Memory B cell (primary cell): Measurements from ENCODE around the gene PTPN14.
"Not testable (repeated sequence)": the region's sequence is repeated elsewhere in the genome, so short reads cannot be mapped to it uniquely, and the experiment has no call there.

ENCODE experiments used
- ATAC-seq: fragments of 150-1000 bp; cut with Tn5 transposase; 2 replicates; pipeline ENCODE4 v1.10.0; 2021; ENCODE audit warnings: low read depth, mild to moderate bottlenecking, moderate library complexity
- DNase-seq, 2 donors: peaks; one replicate each; pipeline ENCODE4 v3.0.0; 2022; ENCODE audit warnings: low spot score in 2 of 2
- H3K27ac Mint-ChIP-seq: one replicate; pipeline ENCODE4 v1.8.0; 2022; ENCODE audit warnings: mild to moderate bottlenecking, moderate library complexity, mixed read lengths
- H3K27me3 Mint-ChIP-seq: one replicate; pipeline ENCODE4 v1.8.0; 2022; ENCODE audit warnings: mixed read lengths
- H3K36me3 Mint-ChIP-seq: one replicate; pipeline ENCODE4 v1.8.0; 2022; ENCODE audit warnings: mild to moderate bottlenecking, mixed read lengths
- H3K4me1 Mint-ChIP-seq: one replicate; pipeline ENCODE4 v1.8.0; 2022; ENCODE audit warnings: mixed read lengths
- H3K4me3 Mint-ChIP-seq: one replicate; pipeline ENCODE4 v1.8.0; 2022; ENCODE audit warnings: mild to moderate bottlenecking, moderate library complexity, mixed read lengths
- H3K9me3 Mint-ChIP-seq: one replicate; pipeline ENCODE4 v1.8.0; 2022; ENCODE audit warnings: mixed read lengths

Gene PTPN14

DNA sequence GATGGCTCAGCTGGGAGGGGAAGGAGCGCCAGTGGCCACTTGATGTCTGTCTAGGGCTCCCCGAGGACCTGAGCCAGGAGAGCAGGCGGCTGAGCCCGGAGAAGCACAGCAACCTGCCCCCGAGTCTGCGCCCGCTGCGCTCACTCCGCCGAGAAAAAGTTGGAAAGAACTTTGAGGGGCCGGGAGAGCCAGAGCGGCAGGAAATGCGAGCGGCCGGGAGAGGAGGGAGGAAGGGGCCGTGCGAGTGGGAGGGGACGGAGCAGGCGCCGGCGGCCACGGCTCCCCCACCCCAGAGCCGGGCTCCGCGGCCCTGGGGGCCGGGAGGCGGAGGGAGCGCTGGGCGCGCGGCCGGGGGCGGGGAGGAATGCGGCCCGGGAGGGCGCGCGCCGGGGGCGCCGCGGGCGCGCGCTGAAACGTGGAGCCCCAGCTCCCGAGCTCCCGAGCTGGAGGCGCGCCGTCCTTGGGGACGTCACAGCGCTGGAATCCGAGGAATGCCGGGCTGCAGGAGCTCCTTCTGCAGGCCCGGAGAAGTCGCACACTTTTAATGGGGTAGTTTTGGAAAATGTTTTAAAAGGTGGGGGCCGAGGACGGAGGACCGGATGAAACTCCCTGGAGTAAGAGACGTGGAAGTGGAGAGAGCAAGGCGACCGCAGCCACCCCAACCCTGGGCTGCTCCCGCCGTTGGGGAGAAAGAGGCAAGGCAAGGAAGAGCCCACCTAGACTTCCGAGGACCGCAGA, at the start of gene PTPN14:
Gene PTPN14, minus strand, starts transcription at position 167 of the 738 bp plus-strand sequence. CDS start 86,799 bp downstream, outside the sequence.
- Mint-ChIP-seq H3K9me3 (no peaks in the 10 kb centered on the region), H3K27me3 (peaks cover 12% of the 10 kb centered on the region), H3K36me3 (no peaks in the 10 kb centered on the region), H3K27ac (no peak within 1 kb of the TSS), H3K4me3 (peak within 1 kb of the TSS; percentile 52), H3K4me1 (no peaks in the 10 kb centered on the region)
- DNase-seq (no peak), ATAC-seq (no peak)

- peaks cover 7% of the 10 kb centered on the region for H3K27me3 Mint-ChIP-seq
- DNase-seq (no peak), ATAC-seq (no peak)
- H3K9me3 Mint-ChIP-seq: no peaks in the 10 kb centered on the region
- no peaks in the 10 kb centered on the region for H3K36me3 Mint-ChIP-seq
- H3K27ac Mint-ChIP-seq: no peak overlapping the region
- H3K4me1 Mint-ChIP-seq: no peaks in the 10 kb centered on the region
- no peak overlapping the region for H3K4me3 Mint-ChIP-seq
These were observed 41.8 kb upstream of the PTPN14 start for GRCh38 chr1:214593158-214593557.

DNA sequence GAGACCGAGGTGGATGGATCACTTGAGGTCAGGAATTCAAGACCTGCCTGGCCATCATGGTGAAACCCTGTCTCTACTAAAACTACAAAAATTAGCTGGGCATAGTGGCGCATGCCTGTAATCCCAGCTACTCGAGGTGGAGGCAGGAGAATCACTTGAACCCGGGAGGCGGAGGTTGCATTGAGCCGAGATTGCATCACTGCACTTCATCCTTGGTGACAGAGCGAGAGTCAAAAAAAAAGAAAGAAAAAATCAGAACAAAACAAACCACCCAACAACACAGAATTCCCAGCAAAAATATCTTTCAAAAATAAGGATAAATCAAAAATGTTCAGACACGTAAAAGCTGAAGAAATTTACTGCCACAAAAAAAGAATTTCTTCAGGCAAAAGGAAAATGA, 40.5 kb upstream of the PTPN14 start:
- H3K36me3 Mint-ChIP-seq, H3K27me3 Mint-ChIP-seq, DNase-seq, H3K27ac Mint-ChIP-seq, H3K4me3 Mint-ChIP-seq, ATAC-seq, H3K9me3 Mint-ChIP-seq, H3K4me1 Mint-ChIP-seq: not testable (repeated sequence)

DNA sequence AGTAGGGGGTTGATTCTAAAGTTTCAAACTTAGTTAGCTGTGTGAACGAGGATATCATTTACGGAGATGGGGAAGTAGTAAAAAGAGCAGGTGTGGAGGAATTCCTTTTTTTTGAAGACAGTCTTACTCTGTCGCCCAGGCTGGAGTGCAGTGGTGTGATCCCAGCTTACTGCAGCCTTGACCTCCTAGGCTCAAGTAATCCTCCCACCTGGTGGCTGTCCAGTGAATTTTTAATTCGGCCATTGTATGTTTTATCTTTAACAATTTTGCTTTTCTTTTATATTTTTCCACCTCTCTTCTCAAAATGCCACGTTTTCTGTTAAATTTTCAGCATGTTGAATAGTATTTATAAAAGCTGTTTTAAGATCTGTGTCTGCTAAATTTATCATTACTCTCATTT, 39.3 kb upstream of the PTPN14 start:
- Mint-ChIP-seq H3K4me1 (no peaks in the 10 kb centered on the region), H3K9me3 (no peaks in the 10 kb centered on the region), H3K4me3 (no peak overlapping the region), H3K27me3 (peaks cover 8% of the 10 kb centered on the region), H3K36me3 (no peaks in the 10 kb centered on the region), H3K27ac (no peak overlapping the region)
- ATAC-seq (no peak), DNase-seq (no peak)

DNA sequence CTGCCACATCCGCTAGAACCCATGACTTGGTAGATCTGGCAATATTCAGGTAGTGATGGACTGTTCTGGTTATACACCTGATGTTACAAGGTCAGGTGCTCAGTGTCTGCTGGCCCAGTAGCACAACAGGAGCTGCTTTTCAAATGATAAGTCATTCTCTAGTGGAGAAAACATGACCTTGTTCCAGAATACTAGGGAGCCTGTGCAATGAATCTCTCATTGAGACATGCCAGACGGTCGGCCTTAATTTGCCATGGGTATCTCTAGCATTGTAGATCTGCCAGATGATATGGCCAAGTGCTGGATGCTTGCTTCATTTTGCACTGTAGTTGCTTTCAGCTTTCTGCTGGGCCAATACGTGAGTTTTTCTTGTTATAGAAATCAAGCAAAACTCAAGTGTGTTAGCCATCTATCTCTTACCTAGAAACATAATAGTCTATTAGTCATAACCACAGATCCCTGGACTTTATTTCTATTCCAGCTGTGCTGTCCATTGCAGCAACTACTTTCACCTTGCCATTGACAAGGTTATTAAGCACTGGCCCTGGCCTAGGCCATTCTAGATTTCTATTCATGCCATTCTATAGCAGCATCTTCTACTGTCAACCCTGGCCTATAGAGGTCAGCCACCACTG, 37.7 kb upstream of the PTPN14 start:
- Mint-ChIP-seq H3K27ac (no peak overlapping the region), H3K9me3 (no peaks in the 10 kb centered on the region), H3K27me3 (peaks cover 9% of the 10 kb centered on the region), H3K4me3 (no peak overlapping the region), H3K4me1 (no peaks in the 10 kb centered on the region), H3K36me3 (no peaks in the 10 kb centered on the region)
- ATAC-seq (no peak), DNase-seq (no peak)

- H3K4me3 Mint-ChIP-seq: no peak overlapping the region
- no peak for ATAC-seq
These were observed 35.8 kb upstream of the PTPN14 start for GRCh38 chr1:214587165-214587564.

DNA sequence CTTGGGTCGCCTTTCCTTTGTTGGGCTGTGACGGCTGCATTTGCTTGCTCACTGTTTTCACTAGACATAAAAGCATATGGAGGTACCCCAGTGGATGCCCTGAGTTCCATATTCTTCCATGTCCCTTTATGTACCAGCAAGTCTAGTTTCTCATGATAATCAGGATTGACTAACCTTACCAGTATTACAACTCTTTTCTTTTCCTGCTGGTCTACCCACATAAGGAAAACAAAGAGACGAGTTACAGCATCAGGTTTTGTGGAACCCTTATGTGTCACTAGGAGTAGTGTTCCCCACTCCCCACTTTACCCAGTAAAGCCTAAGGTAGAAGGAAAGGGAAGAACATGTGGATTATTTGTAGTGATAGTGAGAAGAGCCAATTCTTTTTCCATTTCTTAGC, 35.2 kb upstream of the PTPN14 start:
- Mint-ChIP-seq H3K4me1 (no peaks in the 10 kb centered on the region), H3K4me3 (no peak overlapping the region), H3K9me3 (no peaks in the 10 kb centered on the region), H3K27me3 (peaks cover 12% of the 10 kb centered on the region), H3K36me3 (no peaks in the 10 kb centered on the region), H3K27ac (no peak overlapping the region)
- ATAC-seq (no peak), DNase-seq (no peak)

More at GRCh38 chr1:214587165-214587564, 35.8 kb upstream of the PTPN14 start:
- no peak for DNase-seq
- H3K27ac Mint-ChIP-seq: no peak overlapping the region
- H3K27me3 Mint-ChIP-seq: peaks cover 10% of the 10 kb centered on the region
- H3K9me3 Mint-ChIP-seq: no peaks in the 10 kb centered on the region
- no peaks in the 10 kb centered on the region for H3K4me1 Mint-ChIP-seq
- H3K36me3 Mint-ChIP-seq: no peaks in the 10 kb centered on the region

DNA sequence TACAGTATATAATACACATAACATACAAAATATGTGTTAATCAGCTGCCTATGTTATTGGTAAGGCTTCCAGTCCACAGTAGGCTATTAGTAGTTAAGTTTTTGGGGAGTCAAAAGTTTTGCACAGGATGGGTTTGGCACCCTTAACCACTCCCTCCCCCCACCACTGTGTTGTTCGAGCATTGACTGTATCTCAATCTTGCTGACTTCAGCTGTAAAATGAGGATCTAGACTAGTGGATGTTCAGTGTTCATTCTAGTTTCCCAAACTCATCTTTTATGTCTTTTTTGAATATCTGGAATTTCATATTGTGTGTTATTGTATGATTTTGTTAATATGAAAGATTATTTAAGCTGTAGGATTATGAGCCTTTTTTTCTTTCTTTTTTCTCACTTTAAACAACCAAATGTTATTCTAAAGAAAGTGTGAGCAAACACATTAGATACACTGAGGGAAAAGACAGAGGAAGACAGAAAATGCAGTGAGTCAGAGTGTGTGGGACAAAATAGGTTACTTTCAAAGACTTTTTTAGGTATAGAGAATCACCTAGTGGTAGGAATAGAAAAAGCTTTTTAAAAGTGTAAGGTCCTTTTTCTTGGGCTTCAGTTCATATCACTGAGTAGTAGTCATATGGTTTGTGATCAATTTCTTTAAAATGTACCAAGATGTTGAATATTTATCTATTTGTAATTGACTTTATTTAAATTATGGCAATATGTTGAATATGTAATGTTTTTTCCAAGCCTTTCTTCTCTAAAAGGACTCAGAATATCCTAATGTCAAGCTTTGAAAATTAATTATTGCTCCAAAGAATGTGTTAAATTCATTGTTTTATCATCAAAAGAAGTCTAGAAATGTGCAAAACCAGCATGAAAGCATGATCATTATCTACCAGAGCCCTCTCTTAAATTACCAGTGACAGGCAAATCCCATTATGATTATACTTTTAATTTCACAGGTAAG, 33.7 kb upstream of the PTPN14 start:
- H3K27ac Mint-ChIP-seq: no peak overlapping the region
- no peaks in the 10 kb centered on the region for H3K4me1 Mint-ChIP-seq
- ATAC-seq (no peak), DNase-seq (no peak)
- peaks cover 7% of the 10 kb centered on the region for H3K27me3 Mint-ChIP-seq
- H3K4me3 Mint-ChIP-seq: no peak overlapping the region
- H3K9me3 Mint-ChIP-seq: no peaks in the 10 kb centered on the region
- no peaks in the 10 kb centered on the region for H3K36me3 Mint-ChIP-seq

- H3K9me3 Mint-ChIP-seq: no peaks in the 10 kb centered on the region
- no peak for ATAC-seq
These were observed 32.6 kb upstream of the PTPN14 start for GRCh38 chr1:214583824-214584554.

DNA sequence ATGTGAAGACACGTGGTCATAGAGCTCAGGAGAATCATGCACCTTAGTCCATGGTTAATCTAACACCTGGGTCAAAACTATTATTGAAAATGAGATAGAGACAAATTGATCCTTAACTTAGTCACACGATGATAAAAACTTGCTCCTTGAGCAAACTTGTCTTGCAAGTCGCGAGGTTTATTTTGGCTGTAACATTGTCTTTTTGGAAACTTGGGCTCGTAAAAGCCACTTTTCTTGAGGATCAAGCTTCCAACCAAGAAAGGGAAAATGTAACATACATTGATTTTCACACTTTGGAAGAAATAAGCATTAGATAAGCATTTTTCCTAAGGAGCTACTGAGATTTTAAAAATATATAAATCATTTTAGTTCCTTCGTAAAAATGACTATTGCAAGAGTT, 31.7 kb upstream of the PTPN14 start:
- DNase-seq: no peak
- no peaks in the 10 kb centered on the region for H3K36me3 Mint-ChIP-seq
- peaks cover 5% of the 10 kb centered on the region for H3K27me3 Mint-ChIP-seq
- H3K27ac Mint-ChIP-seq: no peak overlapping the region
- H3K4me1 Mint-ChIP-seq: peaks cover 3% of the 10 kb centered on the region
- no peak overlapping the region for H3K4me3 Mint-ChIP-seq
- no peaks in the 10 kb centered on the region for H3K9me3 Mint-ChIP-seq
- ATAC-seq: no peak

More at GRCh38 chr1:214583824-214584554, 32.6 kb upstream of the PTPN14 start:
- no peak overlapping the region for H3K27ac Mint-ChIP-seq
- peaks cover 5% of the 10 kb centered on the region for H3K27me3 Mint-ChIP-seq
- H3K4me1 Mint-ChIP-seq: peaks cover 3% of the 10 kb centered on the region
- DNase-seq: no peak
- no peak overlapping the region for H3K4me3 Mint-ChIP-seq
- no peaks in the 10 kb centered on the region for H3K36me3 Mint-ChIP-seq

- Mint-ChIP-seq H3K27me3 (peaks cover 5% of the 10 kb centered on the region), H3K27ac (no peak overlapping the region), H3K36me3 (no peaks in the 10 kb centered on the region), H3K9me3 (no peaks in the 10 kb centered on the region), H3K4me3 (no peak overlapping the region), H3K4me1 (peaks cover 3% of the 10 kb centered on the region)
- DNase-seq: no peak
- no peak for ATAC-seq
These were observed 31.0 kb upstream of the PTPN14 start for GRCh38 chr1:214582289-214582891.

GRCh38 chr1:214581785-214582184, 30.4 kb upstream of the PTPN14 start:
- Mint-ChIP-seq H3K4me3 (no peak overlapping the region), H3K4me1 (peaks cover 3% of the 10 kb centered on the region), H3K27me3 (peaks cover 5% of the 10 kb centered on the region), H3K9me3 (no peaks in the 10 kb centered on the region), H3K36me3 (no peaks in the 10 kb centered on the region), H3K27ac (no peak overlapping the region)
- DNase-seq (no peak), ATAC-seq (no peak)

DNA sequence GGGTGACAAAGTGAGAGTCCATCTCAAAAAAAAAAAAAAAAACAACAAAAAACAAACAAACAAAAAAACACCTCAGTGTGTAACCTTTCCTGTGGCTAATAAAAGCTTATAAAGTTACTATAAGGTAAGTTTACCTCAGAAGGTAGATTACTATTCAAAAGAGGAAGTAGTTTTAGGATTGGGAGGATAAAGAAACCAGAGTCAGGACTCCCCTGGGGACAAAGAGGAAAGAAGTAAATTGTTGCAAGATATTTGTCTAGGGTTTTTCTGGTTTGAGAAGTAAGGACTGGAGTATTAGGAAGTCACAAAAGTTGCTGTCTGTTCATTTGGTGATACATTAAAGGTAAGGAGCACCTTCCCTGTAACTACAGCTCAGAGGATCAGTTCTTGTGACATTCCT, 27.8 kb upstream of the PTPN14 start:
- Mint-ChIP-seq H3K27ac (no peak overlapping the region), H3K9me3 (peaks cover 9% of the 10 kb centered on the region), H3K27me3 (peaks cover 5% of the 10 kb centered on the region)

More for the DNA sequence above, 27.8 kb upstream of the PTPN14 start:
- DNase-seq (no peak), ATAC-seq (peak; percentile 59)
- Mint-ChIP-seq H3K4me1 (peaks cover 3% of the 10 kb centered on the region), H3K36me3 (peaks cover 8% of the 10 kb centered on the region), H3K4me3 (no peak overlapping the region)
